ENCODE data around the gene CDH13. TPM values are rescaled to one million over a fixed set of nuclear protein-coding genes. Genes with fewer than 3 reads are reported as not detected.

The CDH13 gene
- total and polyA plus RNA-seq, 2 donors (not counting 1 experiment from before 2014, with no cell fraction given): 27.6 to 96.7 TPM

DNA sequence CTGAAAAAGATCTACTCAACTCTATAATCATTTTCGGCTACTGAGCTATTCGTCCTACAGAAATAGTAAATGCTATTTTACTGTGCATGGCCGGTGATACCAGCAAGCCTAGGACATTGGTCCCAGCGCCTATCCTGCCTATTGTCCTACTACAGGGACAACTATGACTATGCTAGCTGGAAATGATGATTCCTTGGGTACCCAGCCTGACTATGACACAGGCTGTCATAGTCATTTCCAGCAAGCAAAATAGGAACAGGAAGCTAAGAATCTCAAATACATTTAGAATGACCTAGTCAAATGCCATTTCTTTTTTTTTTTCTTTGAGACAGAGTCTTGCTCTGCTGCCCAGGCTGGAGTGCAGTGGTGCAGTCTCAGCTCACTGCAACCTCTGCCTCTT is 1147.3 kb downstream of the CDH13 start:
- Histone ChIP-seq H3K9ac (ENCODE audit: insufficient read depth, low read length) (no peak overlapping the region), H3K4me1 (ENCODE audit: control insufficient read depth, extremely low read depth, insufficient read depth, low read length) (no peaks in the 10 kb centered on the region), H3K79me2 (ENCODE audit: control insufficient read depth, insufficient read depth, low read length) (no peaks in the 10 kb centered on the region), H2AFZ (ENCODE audit: low read length) (no peak overlapping the region), H3K9me3 (ENCODE audit: control insufficient read depth, insufficient read depth, low read depth, low read length) (no peaks in the 10 kb centered on the region), H3K27ac (ENCODE audit: insufficient read depth, low read length) (no peak overlapping the region), H3K36me3 (ENCODE audit: control insufficient read depth, insufficient read depth, low read length) (no peaks in the 10 kb centered on the region), H3K27me3 (ENCODE audit: control insufficient read depth, insufficient read depth, low read length) (no peaks in the 10 kb centered on the region), H3K4me2 (ENCODE audit: extremely low read depth, insufficient read depth, low read length) (no peak overlapping the region), H4K20me1 (ENCODE audit: control insufficient read depth, extremely low read depth, insufficient read depth, low read length) (no peaks in the 10 kb centered on the region), H3K4me3 (replicated peaks in 1 of 4; ENCODE audit: control extremely low read depth in 1 of 4, insufficient read depth in 1 of 4, low read depth in 3 of 4, low read length in 4 of 4) (no peak overlapping the region)
- TF ChIP-seq, protein P1, sequence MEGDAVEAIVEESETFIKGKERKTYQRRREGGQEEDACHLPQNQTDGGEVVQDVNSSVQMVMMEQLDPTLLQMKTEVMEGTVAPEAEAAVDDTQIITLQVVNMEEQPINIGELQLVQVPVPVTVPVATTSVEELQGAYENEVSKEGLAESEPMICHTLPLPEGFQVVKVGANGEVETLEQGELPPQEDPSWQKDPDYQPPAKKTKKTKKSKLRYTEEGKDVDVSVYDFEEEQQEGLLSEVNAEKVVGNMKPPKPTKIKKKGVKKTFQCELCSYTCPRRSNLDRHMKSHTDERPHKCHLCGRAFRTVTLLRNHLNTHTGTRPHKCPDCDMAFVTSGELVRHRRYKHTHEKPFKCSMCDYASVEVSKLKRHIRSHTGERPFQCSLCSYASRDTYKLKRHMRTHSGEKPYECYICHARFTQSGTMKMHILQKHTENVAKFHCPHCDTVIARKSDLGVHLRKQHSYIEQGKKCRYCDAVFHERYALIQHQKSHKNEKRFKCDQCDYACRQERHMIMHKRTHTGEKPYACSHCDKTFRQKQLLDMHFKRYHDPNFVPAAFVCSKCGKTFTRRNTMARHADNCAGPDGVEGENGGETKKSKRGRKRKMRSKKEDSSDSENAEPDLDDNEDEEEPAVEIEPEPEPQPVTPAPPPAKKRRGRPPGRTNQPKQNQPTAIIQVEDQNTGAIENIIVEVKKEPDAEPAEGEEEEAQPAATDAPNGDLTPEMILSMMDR (conservative IDR thresholded peaks at IDR 0.05 in 1 of 2, IDR thresholded peaks at IDR 0.05 in 1 of 2; ENCODE audit: low read depth in 1 of 2, low read length in 2 of 2): no peak
- TF ChIP-seq EZH2 (IDR thresholded peaks at IDR 0.05; ENCODE audit: low read length, missing control alignments): no peak
- DNase-seq (ENCODE audit: low read depth in 2 of 2): no peak

DNA sequence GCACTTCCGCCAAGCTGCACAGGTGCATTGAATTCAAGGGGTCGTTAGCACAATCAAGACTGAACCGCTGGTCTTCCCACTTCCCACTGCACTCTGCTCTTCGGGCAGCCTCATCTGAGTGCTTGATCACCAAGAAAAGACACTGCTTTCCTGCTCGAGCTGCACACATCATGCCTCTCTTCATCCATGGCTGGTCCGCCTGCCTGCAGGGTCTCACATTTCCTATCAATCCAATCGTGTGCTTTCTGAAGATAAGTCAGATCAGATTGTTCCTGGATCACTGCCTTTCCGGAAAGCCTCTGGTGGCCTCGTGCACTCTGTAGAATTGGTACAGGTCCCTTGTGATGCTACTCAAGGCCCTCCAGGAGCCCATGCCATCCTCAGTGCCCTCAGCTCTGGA is 1150.2 kb downstream of the CDH13 start:
- H4K20me1 ChIP-seq (ENCODE audit: control insufficient read depth, extremely low read depth, insufficient read depth, low read length): no peaks in the 10 kb centered on the region
- H3K4me1 ChIP-seq (ENCODE audit: control insufficient read depth, extremely low read depth, insufficient read depth, low read length): no peaks in the 10 kb centered on the region
- H3K36me3 ChIP-seq (ENCODE audit: control insufficient read depth, insufficient read depth, low read length): no peaks in the 10 kb centered on the region

DNA sequence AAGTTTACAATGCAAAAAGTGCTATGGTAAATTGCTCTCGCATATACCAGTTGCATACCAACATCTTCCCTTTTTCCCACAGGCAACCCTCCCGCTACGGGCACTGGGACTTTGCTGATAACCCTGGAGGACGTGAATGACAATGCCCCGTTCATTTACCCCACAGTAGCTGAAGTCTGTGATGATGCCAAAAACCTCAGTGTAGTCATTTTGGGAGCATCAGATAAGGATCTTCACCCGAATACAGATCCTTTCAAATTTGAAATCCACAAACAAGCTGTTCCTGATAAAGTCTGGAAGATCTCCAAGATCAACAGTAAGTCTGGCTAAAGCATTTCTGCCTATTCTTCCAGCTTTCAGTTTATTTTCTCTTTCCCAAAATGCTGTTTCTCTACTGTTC is 1153.1 kb downstream of the CDH13 start:
- DNase-seq (ENCODE audit: low read depth in 2 of 2): peak; percentile 66 to 76
- H2AFZ ChIP-seq (ENCODE audit: low read length): no peak overlapping the region
- no peak for TF ChIP-seq EZH2 (IDR thresholded peaks at IDR 0.05; ENCODE audit: low read length, missing control alignments)
- TF ChIP-seq, protein P1 (conservative IDR thresholded peaks at IDR 0.05 in 1 of 2, IDR thresholded peaks at IDR 0.05 in 1 of 2; ENCODE audit: low read depth in 1 of 2, low read length in 2 of 2): no peak
- no peak overlapping the region for H3K4me2 ChIP-seq (ENCODE audit: extremely low read depth, insufficient read depth, low read length)
- H3K79me2 ChIP-seq (ENCODE audit: control insufficient read depth, insufficient read depth, low read length): no peaks in the 10 kb centered on the region
- no peaks in the 10 kb centered on the region for H3K4me1 ChIP-seq (ENCODE audit: control insufficient read depth, extremely low read depth, insufficient read depth, low read length)
- no peak overlapping the region for H3K4me3 ChIP-seq (replicated peaks in 1 of 4; ENCODE audit: control extremely low read depth in 1 of 4, insufficient read depth in 1 of 4, low read depth in 3 of 4, low read length in 4 of 4)
- no peaks in the 10 kb centered on the region for H3K36me3 ChIP-seq (ENCODE audit: control insufficient read depth, insufficient read depth, low read length)
- no peaks in the 10 kb centered on the region for H3K27me3 ChIP-seq (ENCODE audit: control insufficient read depth, insufficient read depth, low read length)
- no peak overlapping the region for H3K27ac ChIP-seq (ENCODE audit: insufficient read depth, low read length)
- H3K9me3 ChIP-seq (ENCODE audit: control insufficient read depth, insufficient read depth, low read depth, low read length): no peaks in the 10 kb centered on the region
- H3K9ac ChIP-seq (ENCODE audit: insufficient read depth, low read length): no peak overlapping the region
- no peaks in the 10 kb centered on the region for H4K20me1 ChIP-seq (ENCODE audit: control insufficient read depth, extremely low read depth, insufficient read depth, low read length)

More for the DNA sequence above, 1150.2 kb downstream of the CDH13 start:
- Histone ChIP-seq H3K4me2 (ENCODE audit: extremely low read depth, insufficient read depth, low read length) (no peak overlapping the region), H3K27me3 (ENCODE audit: control insufficient read depth, insufficient read depth, low read length) (no peaks in the 10 kb centered on the region), H3K79me2 (ENCODE audit: control insufficient read depth, insufficient read depth, low read length) (no peaks in the 10 kb centered on the region), H3K9ac (ENCODE audit: insufficient read depth, low read length) (no peak overlapping the region), H3K4me3 (replicated peaks in 1 of 4; ENCODE audit: control extremely low read depth in 1 of 4, insufficient read depth in 1 of 4, low read depth in 3 of 4, low read length in 4 of 4) (no peak overlapping the region), H3K9me3 (ENCODE audit: control insufficient read depth, insufficient read depth, low read depth, low read length) (no peaks in the 10 kb centered on the region), H2AFZ (ENCODE audit: low read length) (no peak overlapping the region), H3K27ac (ENCODE audit: insufficient read depth, low read length) (no peak overlapping the region)
- no peak for DNase-seq (ENCODE audit: low read depth in 2 of 2)
- TF ChIP-seq EZH2 (IDR thresholded peaks at IDR 0.05; ENCODE audit: low read length, missing control alignments): no peak
- TF ChIP-seq, protein P1 (conservative IDR thresholded peaks at IDR 0.05 in 1 of 2, IDR thresholded peaks at IDR 0.05 in 1 of 2; ENCODE audit: low read depth in 1 of 2, low read length in 2 of 2): no peak

Data from fibroblast of lung (primary cell).